AG09319 (cell line): ENCODE measurements around the gene PARG.
"Not testable (repeated sequence)": the region's sequence is repeated elsewhere in the genome, so short reads cannot be mapped to it uniquely, and the experiment has no call there.

Source experiments
- DNase-seq: peaks from one replicate; pipeline ENCODE4 v3.0.0-alpha.2; 2010; ENCODE audit warnings: low read depth; ENCODE audit errors: extremely low read depth
- CTCF ChIP-seq: IDR thresholded peaks from 2 replicates; pipeline ENCODE4 v1.5.1; 2011; ENCODE audit warnings: low read depth, mild to moderate bottlenecking, inconsistent platforms, low read length, moderate library complexity

Gene PARG

GRCh38 chr10:49908290-49909080 is 33.3 kb downstream of the PARG start:
- not testable (repeated sequence) for DNase-seq

- not testable (repeated sequence) for DNase-seq
Measured at GRCh38 chr10:49903829-49904228, 38.0 kb downstream of the PARG start.

- DNase-seq: not testable (repeated sequence)
Measured at GRCh38 chr10:49900406-49900805, 41.4 kb downstream of the PARG start.

- not testable (repeated sequence) for DNase-seq
Measured at GRCh38 chr10:49899999-49900398, 41.8 kb downstream of the PARG start.

- DNase-seq: not testable (repeated sequence)
Measured at GRCh38 chr10:49890025-49890424, 51.8 kb downstream of the PARG start.

GRCh38 chr10:49884739-49885331 is 57.0 kb downstream of the PARG start:
- DNase-seq: not testable (repeated sequence)

- not testable (repeated sequence) for DNase-seq
Measured at GRCh38 chr10:49883852-49884251, 58.0 kb downstream of the PARG start.

GRCh38 chr10:49882327-49882726 is 59.5 kb downstream of the PARG start:
- not testable (repeated sequence) for DNase-seq

- DNase-seq: not testable (repeated sequence)
Measured at GRCh38 chr10:49872740-49873139, 69.1 kb downstream of the PARG start.

- DNase-seq: not testable (repeated sequence)
Measured at GRCh38 chr10:49871462-49871861, 70.4 kb downstream of the PARG start.

- not testable (repeated sequence) for DNase-seq
Measured at GRCh38 chr10:49859933-49860332, 81.9 kb downstream of the PARG start.

GRCh38 chr10:49858697-49859382 is 83.0 kb downstream of the PARG start:
- not testable (repeated sequence) for DNase-seq

GRCh38 chr10:49849520-49849919 is 92.3 kb downstream of the PARG start:
- DNase-seq: not testable (repeated sequence)

- TF ChIP-seq CTCF: no peak
- DNase-seq: no peak
Measured at GRCh38 chr10:49844775-49845595, 96.8 kb downstream of the PARG start.

- DNase-seq: not testable (repeated sequence)
Measured at GRCh38 chr10:49842333-49842628, 99.5 kb downstream of the PARG start.
